HG03066 (cell line): Measurements from ENCODE around the gene CAPS.

ENCODE experiments used
- ATAC-seq: cut with Tn5 transposase; IDR thresholded peaks from one replicate; pipeline ENCODE4 v1.9.1; 2021; ENCODE audit warnings: low read depth; ENCODE audit not compliant: unreplicated experiment

CAPS gene

DNA sequence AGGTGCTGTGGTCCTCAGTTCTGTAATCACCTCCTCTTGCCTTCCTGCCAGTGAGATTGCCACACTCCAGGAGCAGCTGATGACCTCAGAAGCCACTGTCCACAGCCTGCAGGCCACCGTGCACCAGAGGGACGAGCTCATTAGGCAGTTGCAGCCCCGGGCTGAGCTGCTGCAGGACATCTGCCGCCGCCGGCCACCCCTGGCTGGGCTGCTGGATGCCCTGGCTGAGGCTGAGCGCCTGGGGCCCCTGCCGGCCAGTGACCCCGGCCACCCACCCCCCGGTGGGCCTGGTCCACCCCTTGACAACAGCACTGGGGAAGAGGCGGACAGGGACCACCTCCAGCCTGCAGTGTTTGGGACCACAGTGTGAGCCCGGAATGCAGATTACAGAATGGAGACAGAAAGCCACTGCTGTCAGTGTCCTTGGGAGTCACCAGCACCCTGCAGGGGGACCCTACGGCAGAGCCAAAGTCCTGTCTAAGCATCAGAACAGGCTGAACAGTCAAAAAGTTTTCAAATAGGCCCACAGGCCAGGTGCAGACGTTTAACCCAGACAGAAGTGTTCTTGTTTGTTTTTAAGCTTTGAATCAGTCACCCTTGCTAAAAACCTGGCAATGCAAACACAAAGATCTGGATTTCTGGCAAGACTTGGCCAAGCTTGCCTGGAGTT, 5.1 kb upstream of the CAPS start:
- no peak for ATAC-seq

GRCh38 chr19:5910638-5910907, 3.5 kb upstream of the CAPS start:
- no peak for ATAC-seq

GRCh38 chr19:5911366-5911765, 2.7 kb upstream of the CAPS start:
- ATAC-seq: no peak

- ATAC-seq: no peak
Observed at GRCh38 chr19:5914358-5914774, 312 bp downstream of the CAPS start.

DNA sequence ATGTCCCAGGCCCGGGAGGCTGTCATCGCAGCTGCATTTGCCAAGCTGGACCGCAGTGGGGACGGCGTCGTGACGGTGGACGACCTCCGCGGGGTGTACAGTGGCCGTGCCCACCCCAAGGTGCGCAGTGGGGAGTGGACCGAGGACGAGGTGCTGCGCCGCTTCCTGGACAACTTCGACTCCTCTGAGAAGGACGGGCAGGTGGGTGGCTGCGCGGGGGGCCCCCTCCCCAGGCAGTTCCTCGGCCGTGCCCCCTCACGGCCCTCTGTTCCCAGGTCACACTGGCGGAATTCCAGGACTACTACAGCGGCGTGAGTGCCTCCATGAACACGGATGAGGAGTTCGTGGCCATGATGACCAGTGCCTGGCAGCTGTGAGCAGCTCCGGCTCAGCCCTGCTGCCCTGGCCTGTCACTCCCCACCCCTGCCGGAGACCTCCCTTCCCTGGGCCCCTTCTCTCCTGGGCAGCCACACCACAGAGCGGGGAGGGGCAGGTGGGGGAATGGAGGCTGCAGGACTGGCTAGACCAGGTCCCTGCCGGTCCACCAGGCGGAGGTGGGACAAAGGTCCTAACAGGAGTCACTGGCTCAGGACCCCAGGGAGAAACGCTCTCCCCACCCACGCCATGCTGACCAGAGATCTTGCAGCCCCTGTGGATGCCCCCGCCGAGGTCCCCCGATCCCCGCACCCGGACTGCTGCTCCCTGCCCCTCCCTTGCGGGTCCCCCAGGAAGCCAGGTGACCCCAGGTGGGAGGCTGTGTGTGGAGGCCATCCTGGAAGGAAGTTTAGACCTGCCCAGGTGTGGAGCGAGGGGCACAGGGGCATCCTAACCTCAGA, 1.1 kb downstream of the CAPS start:
- ATAC-seq: no peak

DNA sequence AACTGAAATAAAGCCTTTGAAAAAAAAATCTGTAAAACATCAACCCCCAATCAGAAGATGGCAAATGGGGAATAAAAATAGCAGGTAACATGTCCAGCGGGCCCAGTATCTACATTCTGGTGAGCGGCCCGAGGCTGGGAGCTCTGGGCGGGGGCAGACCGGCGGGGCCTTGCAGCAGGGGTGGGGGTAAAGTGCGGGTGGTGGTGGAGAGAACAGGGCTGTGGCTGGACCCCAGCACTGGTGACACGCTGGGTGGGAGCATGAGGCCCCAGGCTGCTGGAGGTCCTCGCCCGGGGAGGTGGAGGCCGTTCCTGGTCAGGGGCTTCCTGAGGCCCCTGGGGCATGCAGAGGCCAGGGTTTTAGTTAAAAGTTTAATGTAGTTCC, 1.7 kb downstream of the CAPS start:
- ATAC-seq: no peak

- ATAC-seq: no peak
Observed at GRCh38 chr19:5916181-5916708, 2.2 kb downstream of the CAPS start.

GRCh38 chr19:5917431-5918107, 3.5 kb downstream of the CAPS start:
- ATAC-seq: no peak

- no peak for ATAC-seq
Observed at GRCh38 chr19:5918463-5919079, 4.5 kb downstream of the CAPS start.

- no peak for ATAC-seq
Observed at GRCh38 chr19:5921516-5922160, 7.6 kb downstream of the CAPS start.

- ATAC-seq: no peak
Observed at GRCh38 chr19:5922161-5922545, 8.1 kb downstream of the CAPS start.

- ATAC-seq: no peak
Observed at GRCh38 chr19:5923356-5923755, 9.3 kb downstream of the CAPS start.

- ATAC-seq: no peak
Observed at GRCh38 chr19:5925830-5926427, 11.9 kb downstream of the CAPS start.

GRCh38 chr19:5926641-5927440, 12.8 kb downstream of the CAPS start:
- no peak for ATAC-seq

GRCh38 chr19:5927441-5927821, 13.4 kb downstream of the CAPS start:
- ATAC-seq: no peak

DNA sequence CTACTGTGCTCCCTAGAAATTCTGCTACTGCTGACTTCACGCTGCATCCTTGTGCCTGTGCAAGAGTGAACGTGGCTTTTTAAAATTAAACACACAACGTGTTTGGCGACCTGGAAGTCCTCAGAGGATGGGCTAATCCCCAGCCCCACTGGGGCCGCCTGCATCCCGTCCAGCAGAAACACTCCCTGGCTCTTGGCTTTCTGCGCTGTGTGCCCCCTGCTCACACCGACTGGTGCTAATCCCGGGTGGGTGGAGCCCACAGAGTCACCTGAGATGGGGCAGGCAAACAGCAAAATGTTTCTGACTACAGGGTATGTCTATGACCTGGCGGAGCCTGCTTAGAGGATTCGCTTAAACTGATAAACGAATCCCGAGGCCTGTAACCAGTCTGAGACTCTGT, 15.1 kb downstream of the CAPS start:
- ATAC-seq: no peak

DNA sequence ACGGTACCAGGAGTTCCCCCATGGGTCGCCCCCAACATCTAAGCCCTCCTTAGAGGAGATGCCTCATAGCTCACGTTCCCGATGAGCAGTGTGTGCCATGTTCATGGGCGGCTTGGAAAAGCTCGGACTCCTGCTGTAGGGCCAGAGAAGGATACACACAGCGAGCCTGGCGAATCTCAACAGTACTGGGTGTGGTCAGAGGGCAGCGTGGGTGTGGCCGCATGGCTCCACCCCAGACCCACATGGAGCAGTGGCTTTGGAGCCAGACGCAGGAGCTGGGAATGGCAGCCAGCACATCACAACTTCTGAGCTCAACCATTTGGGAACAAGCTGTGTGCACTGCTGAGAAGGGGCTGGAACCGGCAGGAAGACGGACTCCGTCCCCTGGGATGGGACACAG, 15.6 kb downstream of the CAPS start:
- no peak for ATAC-seq

- no peak for ATAC-seq
Observed at GRCh38 chr19:5931251-5931650, 17.2 kb downstream of the CAPS start.

DNA sequence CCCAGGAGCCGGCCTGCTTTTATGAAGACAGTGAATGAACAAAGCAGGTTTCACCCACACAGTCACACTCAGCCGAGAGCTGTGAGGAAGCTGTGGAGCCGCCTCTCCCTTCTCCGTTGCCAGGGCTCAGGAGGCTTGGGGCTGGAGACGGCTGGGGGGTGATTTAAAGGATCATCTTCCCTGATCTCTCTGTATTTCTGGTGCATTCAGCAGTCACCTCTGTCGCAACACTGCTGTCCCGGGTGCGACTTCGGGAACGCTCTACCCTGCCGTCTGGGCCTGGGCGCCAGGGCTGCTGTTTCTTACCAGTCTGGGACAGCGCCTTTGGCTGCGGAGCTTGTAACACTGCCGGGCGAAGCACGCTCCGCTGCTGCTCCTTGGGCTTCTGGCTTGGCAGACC, 18.1 kb downstream of the CAPS start:
- ATAC-seq: no peak
